ENCODE measurements around the gene TMEM132C. TPM values are rescaled to one million over a fixed set of nuclear protein-coding genes. Genes with fewer than 3 reads are reported as not detected.

The TMEM132C gene
- total and polyA plus RNA-seq, 9 donors: 1.6 to 38.4 (median 9.4) TPM

- no peak overlapping the region for H3K27ac ChIP-seq
- intact Hi-C loops (cut with DNase I): no loop called here
- H3K36me3 ChIP-seq: no peaks in the 10 kb centered on the region
- WGBS, 3 donors: 38 to 40% (median 39%) methylated on average over 9 of the region's 9 CpGs
- H3K4me1 ChIP-seq (ENCODE audit: insufficient read depth): no peaks in the 10 kb centered on the region
- DNase-seq: no peak
- H3K4me3 ChIP-seq: no peak overlapping the region
- H3K9me3 ChIP-seq: no peaks in the 10 kb centered on the region
- no peaks in the 10 kb centered on the region for H3K27me3 ChIP-seq
- TF ChIP-seq, protein P1, sequence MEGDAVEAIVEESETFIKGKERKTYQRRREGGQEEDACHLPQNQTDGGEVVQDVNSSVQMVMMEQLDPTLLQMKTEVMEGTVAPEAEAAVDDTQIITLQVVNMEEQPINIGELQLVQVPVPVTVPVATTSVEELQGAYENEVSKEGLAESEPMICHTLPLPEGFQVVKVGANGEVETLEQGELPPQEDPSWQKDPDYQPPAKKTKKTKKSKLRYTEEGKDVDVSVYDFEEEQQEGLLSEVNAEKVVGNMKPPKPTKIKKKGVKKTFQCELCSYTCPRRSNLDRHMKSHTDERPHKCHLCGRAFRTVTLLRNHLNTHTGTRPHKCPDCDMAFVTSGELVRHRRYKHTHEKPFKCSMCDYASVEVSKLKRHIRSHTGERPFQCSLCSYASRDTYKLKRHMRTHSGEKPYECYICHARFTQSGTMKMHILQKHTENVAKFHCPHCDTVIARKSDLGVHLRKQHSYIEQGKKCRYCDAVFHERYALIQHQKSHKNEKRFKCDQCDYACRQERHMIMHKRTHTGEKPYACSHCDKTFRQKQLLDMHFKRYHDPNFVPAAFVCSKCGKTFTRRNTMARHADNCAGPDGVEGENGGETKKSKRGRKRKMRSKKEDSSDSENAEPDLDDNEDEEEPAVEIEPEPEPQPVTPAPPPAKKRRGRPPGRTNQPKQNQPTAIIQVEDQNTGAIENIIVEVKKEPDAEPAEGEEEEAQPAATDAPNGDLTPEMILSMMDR (IDR thresholded peaks at IDR 0.05): no peak
- TF ChIP-seq EP300 (IDR thresholded peaks at IDR 0.05): no peak
- TF ChIP-seq POLR2A (IDR thresholded peaks at IDR 0.05): no peak
Observed at GRCh38 chr12:128258866-128259555, 8.0 kb upstream of the TMEM132C start.

DNA sequence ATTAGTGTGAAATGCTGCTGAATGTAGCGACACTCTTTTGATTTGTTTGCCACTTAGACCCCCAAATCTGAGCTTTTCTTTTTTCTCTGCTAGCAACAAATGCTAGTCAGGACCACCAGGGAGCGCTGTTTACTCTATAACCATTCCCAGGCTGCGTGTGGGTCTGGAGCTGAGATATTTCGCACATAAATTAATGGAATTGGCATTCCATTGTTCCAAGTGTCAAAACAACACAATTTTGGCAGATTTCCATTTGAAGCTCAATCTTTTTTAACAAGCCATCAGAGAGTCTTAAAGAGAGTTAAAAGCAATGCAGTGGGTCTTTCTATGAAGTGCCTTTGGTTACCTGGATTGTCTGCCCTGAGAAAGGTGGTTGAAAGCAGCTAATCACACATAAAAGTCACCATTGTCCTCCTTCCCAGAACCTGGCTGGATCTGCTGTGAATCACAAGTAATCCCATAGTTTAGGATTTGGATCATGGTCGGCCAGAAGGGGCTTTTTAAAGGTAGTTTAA, 7.4 kb upstream of the TMEM132C start:
- 8 to 11% (median 10%) methylated on average over 5 of the region's 5 CpGs for WGBS, 3 donors
- no peaks in the 10 kb centered on the region for H3K4me1 ChIP-seq (ENCODE audit: insufficient read depth)
- H3K27ac ChIP-seq: no peak overlapping the region
- intact Hi-C loops (cut with DNase I): loop anchor here in 3 of 4 donors (10.0 kb wide), 2 partner anchors 105 to 125 kb away; no protein-coding TSS in a partner anchor
- H3K27me3 ChIP-seq: no peaks in the 10 kb centered on the region
- no peak overlapping the region for H3K4me3 ChIP-seq
- no peak for TF ChIP-seq POLR2A (IDR thresholded peaks at IDR 0.05)
- no peak for TF ChIP-seq EP300 (IDR thresholded peaks at IDR 0.05)
- TF ChIP-seq, protein P1 (IDR thresholded peaks at IDR 0.05): peak; percentile 14 to 79 (median 30)
- H3K9me3 ChIP-seq: no peaks in the 10 kb centered on the region
- H3K36me3 ChIP-seq: no peaks in the 10 kb centered on the region
- DNase-seq: peak; percentile 21 to 47 (median 36)

DNA sequence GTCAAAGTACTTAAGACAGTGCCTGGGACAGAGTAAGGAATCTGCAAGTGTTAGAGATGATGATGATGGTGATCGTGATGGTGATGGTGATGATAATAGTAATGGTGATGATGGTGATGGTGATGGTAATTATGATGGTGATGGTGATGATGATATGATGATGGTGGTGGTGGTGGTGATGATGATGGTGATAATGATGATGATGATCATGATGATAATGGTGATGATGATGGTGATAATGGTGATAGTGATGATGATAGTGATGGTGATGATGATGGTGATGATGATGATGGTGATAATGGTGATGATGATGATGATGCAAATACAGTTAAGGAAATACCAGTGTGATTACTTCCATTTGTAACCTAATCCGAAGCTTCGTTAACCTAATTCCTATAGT, 5.2 kb upstream of the TMEM132C start:
- Histone ChIP-seq H3K36me3 (no peaks in the 10 kb centered on the region), H3K4me3 (no peak overlapping the region), H3K27me3 (no peaks in the 10 kb centered on the region), H3K9me3 (no peaks in the 10 kb centered on the region), H3K27ac (no peak overlapping the region), H3K4me1 (ENCODE audit: insufficient read depth) (no peaks in the 10 kb centered on the region)
- TF ChIP-seq, protein P1 (IDR thresholded peaks at IDR 0.05): no peak
- TF ChIP-seq POLR2A (IDR thresholded peaks at IDR 0.05) (no peak), EP300 (IDR thresholded peaks at IDR 0.05) (no peak)
- intact Hi-C loops (cut with DNase I): loop anchor here in 3 of 4 donors (10.0 kb wide), 2 partner anchors 103 to 123 kb away; no protein-coding TSS in a partner anchor
- WGBS, 3 donors: 91 to 93% (median 91%) methylated on average over 3 of the region's 3 CpGs
- DNase-seq: no peak

DNA sequence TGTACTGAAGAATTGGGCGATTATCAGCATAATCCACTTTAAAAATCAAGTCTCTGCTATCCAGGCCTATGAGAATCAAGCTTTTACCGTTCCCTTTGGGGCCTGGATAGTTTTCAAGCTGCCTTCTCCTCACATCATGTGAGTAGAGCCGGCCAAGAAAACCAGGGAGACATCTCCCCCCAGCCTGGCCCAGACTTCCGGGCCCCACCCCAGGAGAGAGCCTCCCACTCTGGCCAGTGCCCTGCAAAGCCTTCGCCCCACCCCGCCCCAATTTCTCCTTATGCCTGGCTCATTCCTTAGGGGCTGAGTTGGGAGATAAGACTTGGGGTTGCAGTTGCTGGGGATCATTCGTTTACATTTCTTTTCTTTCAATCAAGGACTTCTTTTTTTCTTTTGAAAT, 1.4 kb upstream of the TMEM132C start:
- no peaks in the 10 kb centered on the region for H3K4me1 ChIP-seq (ENCODE audit: insufficient read depth)
- TF ChIP-seq, protein P1 (IDR thresholded peaks at IDR 0.05): no peak
- TF ChIP-seq EP300 (IDR thresholded peaks at IDR 0.05) (no peak), POLR2A (IDR thresholded peaks at IDR 0.05) (no peak)
- no peaks in the 10 kb centered on the region for H3K27me3 ChIP-seq
- DNase-seq: peak in 2 of 5 donors; percentile 18 to 40
- no peak overlapping the region for H3K4me3 ChIP-seq
- WGBS, 3 donors: 34 to 49% (median 38%) methylated on average over 7 of the region's 7 CpGs
- no peaks in the 10 kb centered on the region for H3K9me3 ChIP-seq
- H3K27ac ChIP-seq: no peak overlapping the region
- intact Hi-C loops (cut with DNase I): loop anchor here in 3 of 4 donors (5.0 to 10.0 kb wide), 3 partner anchors 99 to 122 kb away; no protein-coding TSS in a partner anchor
- H3K36me3 ChIP-seq: no peaks in the 10 kb centered on the region
